Osteocyte (in vitro differentiated cells): ENCODE measurements around the gene QRSL1. TPM values are rescaled to one million over a fixed set of nuclear protein-coding genes. Genes with fewer than 3 reads are reported as not detected.

Experiments
- DNase-seq: peaks from one replicate; pipeline ENCODE4 v3.0.0; 2021; ENCODE audit warnings: mixed read lengths; ENCODE audit not compliant: unreplicated experiment; ENCODE audit errors: extremely low spot score
- H3K27ac Mint-ChIP-seq: one replicate; pipeline ENCODE4 v1.8.0; 2021; ENCODE audit warnings: mild to moderate bottlenecking, mixed read lengths; ENCODE audit not compliant: unreplicated experiment
- H3K27me3 Mint-ChIP-seq: one replicate; pipeline ENCODE4 v1.8.0; 2021; ENCODE audit warnings: mixed read lengths; ENCODE audit not compliant: unreplicated experiment
- H3K36me3 Mint-ChIP-seq: one replicate; pipeline ENCODE4 v1.8.0; 2021; ENCODE audit warnings: mixed read lengths; ENCODE audit not compliant: unreplicated experiment
- H3K4me1 Mint-ChIP-seq: one replicate; pipeline ENCODE4 v1.8.0; 2021; ENCODE audit warnings: mixed read lengths; ENCODE audit not compliant: unreplicated experiment
- H3K4me3 Mint-ChIP-seq: one replicate; pipeline ENCODE4 v1.8.0; 2021; ENCODE audit warnings: mild to moderate bottlenecking, moderate library complexity, mixed read lengths; ENCODE audit not compliant: unreplicated experiment
- H3K9me3 Mint-ChIP-seq: one replicate; pipeline ENCODE4 v1.8.0; 2021; ENCODE audit warnings: mixed read lengths; ENCODE audit not compliant: unreplicated experiment
- CTCF ChIP-seq: fragments of 200-600 bp; sonication (generic); IDR thresholded peaks from 2 replicates; pipeline ENCODE4 v1.5.0; 2021; ENCODE audit warnings: antibody characterized with exemption, mild to moderate bottlenecking, moderate library complexity
- total RNA-seq: library from RNA; stranded (reverse); gene quantifications from 2 replicates; pipeline ENCODE4 v1.2.1, GENCODE V29; 2021

The QRSL1 gene
- total RNA-seq, 1 donor from 2014 or later, result 12.2 TPM

GRCh38 chr6:106599440-106599839 lies 29.9 kb upstream of the QRSL1 start:
- no peak for DNase-seq
- Mint-ChIP-seq H3K27ac (no peak overlapping the region), H3K27me3 (no peaks in the 10 kb centered on the region), H3K36me3 (peaks cover 6% of the 10 kb centered on the region), H3K4me3 (no peak overlapping the region), H3K4me1 (peaks cover 8% of the 10 kb centered on the region), H3K9me3 (no peaks in the 10 kb centered on the region)
- no peak for TF ChIP-seq CTCF

- Mint-ChIP-seq H3K27ac (no peak overlapping the region), H3K27me3 (no peaks in the 10 kb centered on the region), H3K36me3 (peaks cover 6% of the 10 kb centered on the region), H3K4me1 (peaks cover 8% of the 10 kb centered on the region), H3K4me3 (no peak overlapping the region), H3K9me3 (no peaks in the 10 kb centered on the region)
- no peak for DNase-seq
- no peak for TF ChIP-seq CTCF
Observed at GRCh38 chr6:106600329-106600728, 29.0 kb upstream of the QRSL1 start.

GRCh38 chr6:106608080-106608668 lies 21.2 kb upstream of the QRSL1 start:
- peak; percentile 45 for TF ChIP-seq CTCF
- no peaks in the 10 kb centered on the region for H3K9me3 Mint-ChIP-seq
- no peak overlapping the region for H3K4me3 Mint-ChIP-seq
- peaks cover 9% of the 10 kb centered on the region for H3K36me3 Mint-ChIP-seq
- peaks cover 7% of the 10 kb centered on the region for H3K4me1 Mint-ChIP-seq
- no peaks in the 10 kb centered on the region for H3K27me3 Mint-ChIP-seq
- no peak overlapping the region for H3K27ac Mint-ChIP-seq
- DNase-seq, result no peak

- Mint-ChIP-seq H3K4me3 (no peak overlapping the region), H3K4me1 (no peaks in the 10 kb centered on the region)
Observed at GRCh38 chr6:106609699-106610098, 19.7 kb upstream of the QRSL1 start.

GRCh38 chr6:106611030-106611429 lies 18.3 kb upstream of the QRSL1 start:
- no peak for TF ChIP-seq CTCF
- no peak for DNase-seq
- Mint-ChIP-seq H3K9me3 (no peaks in the 10 kb centered on the region), H3K4me3 (no peak overlapping the region), H3K27me3 (no peaks in the 10 kb centered on the region), H3K36me3 (peaks cover 11% of the 10 kb centered on the region), H3K27ac (no peak overlapping the region), H3K4me1 (no peaks in the 10 kb centered on the region)

More at GRCh38 chr6:106609699-106610098, 19.7 kb upstream of the QRSL1 start:
- Mint-ChIP-seq H3K27me3 (no peaks in the 10 kb centered on the region), H3K36me3 (peaks cover 10% of the 10 kb centered on the region), H3K9me3 (no peaks in the 10 kb centered on the region), H3K27ac (no peak overlapping the region)
- DNase-seq, result no peak
- peak; percentile 41 for TF ChIP-seq CTCF
